ENCODE measurements around the gene ASPSCR1. TPM values are rescaled to one million over a fixed set of nuclear protein-coding genes. Genes with fewer than 3 reads are reported as not detected.

Gene ASPSCR1
- total and polyA plus RNA-seq, 8 donors: 12.2 to 78.8 (median 17.8) TPM

GRCh38 chr17:82030470-82031302, 53.3 kb downstream of the ASPSCR1 start:
- H3K9me3 ChIP-seq: no peaks in the 10 kb centered on the region
- WGBS, 2 donors: 1 to 3% methylated on average over 61 to 94 of the region's 94 CpGs
- H3K36me3 ChIP-seq: no peaks in the 10 kb centered on the region
- TF ChIP-seq CTCF (IDR thresholded peaks at IDR 0.05): peak; percentile 87 to 95 (median 92)
- peak; percentile 73 to 96 (median 90) for DNase-seq
- no peaks in the 10 kb centered on the region for H3K27me3 ChIP-seq
- no peak for FAIRE-seq
- peak overlapping the region; percentile 15 to 58 (median 32) for H3K4me3 ChIP-seq
- ATAC-seq: peak; percentile 85 to 94 (median 92)
- no peak overlapping the region for H3K27ac ChIP-seq
- H3K4me1 ChIP-seq: peaks cover 4 to 5% (median 4%) of the 10 kb centered on the region in 3 donors
- intact Hi-C loops (cut with DNase I): no loop called here

GRCh38 chr17:82031303-82031884, 54.0 kb downstream of the ASPSCR1 start, which contains the start of gene RAC3:
Gene RAC3, plus strand, starts transcription at chr17:82031678. Its CDS starts 84 bp downstream, at chr17:82031762.
- FAIRE-seq (no peak), ATAC-seq (peak in 3 of 4 donors; percentile 3 to 33 (median 7)), DNase-seq (peak in 1 of 6 donors; percentile 42)
- Histone ChIP-seq H3K4me1 (peaks cover 4 to 9% (median 5%) of the 10 kb centered on the region in 3 donors), H3K36me3 (no peaks in the 10 kb centered on the region), H3K27me3 (no peaks in the 10 kb centered on the region), H3K4me3 (peak within 1 kb of the TSS; percentile 15 to 58 (median 32)), H3K27ac (no peak within 1 kb of the TSS), H3K9me3 (no peaks in the 10 kb centered on the region)
- intact Hi-C loops (cut with DNase I): no loop called here
- WGBS, 2 donors: 0 to 1% methylated on average over 16 to 96 of the region's 96 CpGs
- TF ChIP-seq CTCF (IDR thresholded peaks at IDR 0.05): no peak

- no peak for TF ChIP-seq CTCF (IDR thresholded peaks at IDR 0.05)
- DNase-seq (peak in 3 of 6 donors; percentile 61 to 82 (median 79)), ATAC-seq (peak; percentile 30 to 65 (median 50)), FAIRE-seq (no peak)
- H3K4me3 ChIP-seq: peak overlapping the region in 3 of 4 donors; percentile 12 to 46 (median 42)
- no peaks in the 10 kb centered on the region for H3K27me3 ChIP-seq
- no peak overlapping the region for H3K27ac ChIP-seq
- 11 to 20% methylated on average over 27 to 59 of the region's 59 CpGs for WGBS, 2 donors
- no peaks in the 10 kb centered on the region for H3K36me3 ChIP-seq
- intact Hi-C loops (cut with DNase I): no loop called here
- H3K9me3 ChIP-seq: no peaks in the 10 kb centered on the region
- H3K4me1 ChIP-seq: peaks cover 4 to 13% (median 5%) of the 10 kb centered on the region in 3 donors
These were observed 54.6 kb downstream of the ASPSCR1 start for GRCh38 chr17:82031885-82032627.

GRCh38 chr17:82033359-82034085, 56.1 kb downstream of the ASPSCR1 start:
- Histone ChIP-seq H3K27me3 (no peaks in the 10 kb centered on the region), H3K36me3 (no peaks in the 10 kb centered on the region), H3K27ac (no peak overlapping the region), H3K4me1 (peaks cover 4 to 13% (median 5%) of the 10 kb centered on the region in 3 donors), H3K9me3 (no peaks in the 10 kb centered on the region), H3K4me3 (no peak overlapping the region)
- no peak for ATAC-seq
- no peak for FAIRE-seq
- intact Hi-C loops (cut with DNase I): no loop called here
- WGBS, 2 donors: 86 to 95% methylated on average over 35 to 38 of the region's 38 CpGs
- DNase-seq: no peak
- TF ChIP-seq CTCF (IDR thresholded peaks at IDR 0.05): no peak
